ENCODE results near the gene PIN4.

DNA sequence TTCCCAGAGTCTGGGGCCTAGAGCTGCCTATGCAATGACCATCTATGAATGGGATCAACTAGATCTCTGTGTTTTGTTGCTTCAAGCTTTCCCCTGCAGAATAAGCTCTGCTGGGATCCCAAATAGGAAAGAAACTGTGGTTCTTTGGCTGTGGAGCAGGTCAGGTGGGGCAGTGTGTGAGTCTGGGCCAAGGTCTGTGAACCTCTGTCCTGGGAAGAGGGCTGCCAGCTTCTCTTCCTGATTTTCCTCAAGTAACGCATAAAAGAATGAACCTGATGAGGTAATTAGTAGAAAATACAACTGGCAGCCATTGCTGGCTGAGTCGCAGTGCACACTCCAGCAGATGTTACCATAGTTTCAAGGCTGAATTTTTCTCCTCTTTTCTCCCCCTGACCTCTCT is 4.6 kb upstream of the PIN4 start:
- TF ChIP-seq, protein P1, sequence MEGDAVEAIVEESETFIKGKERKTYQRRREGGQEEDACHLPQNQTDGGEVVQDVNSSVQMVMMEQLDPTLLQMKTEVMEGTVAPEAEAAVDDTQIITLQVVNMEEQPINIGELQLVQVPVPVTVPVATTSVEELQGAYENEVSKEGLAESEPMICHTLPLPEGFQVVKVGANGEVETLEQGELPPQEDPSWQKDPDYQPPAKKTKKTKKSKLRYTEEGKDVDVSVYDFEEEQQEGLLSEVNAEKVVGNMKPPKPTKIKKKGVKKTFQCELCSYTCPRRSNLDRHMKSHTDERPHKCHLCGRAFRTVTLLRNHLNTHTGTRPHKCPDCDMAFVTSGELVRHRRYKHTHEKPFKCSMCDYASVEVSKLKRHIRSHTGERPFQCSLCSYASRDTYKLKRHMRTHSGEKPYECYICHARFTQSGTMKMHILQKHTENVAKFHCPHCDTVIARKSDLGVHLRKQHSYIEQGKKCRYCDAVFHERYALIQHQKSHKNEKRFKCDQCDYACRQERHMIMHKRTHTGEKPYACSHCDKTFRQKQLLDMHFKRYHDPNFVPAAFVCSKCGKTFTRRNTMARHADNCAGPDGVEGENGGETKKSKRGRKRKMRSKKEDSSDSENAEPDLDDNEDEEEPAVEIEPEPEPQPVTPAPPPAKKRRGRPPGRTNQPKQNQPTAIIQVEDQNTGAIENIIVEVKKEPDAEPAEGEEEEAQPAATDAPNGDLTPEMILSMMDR (IDR thresholded peaks at IDR 0.05) = no peak
- no peak for TF ChIP-seq POLR2AphosphoS5 (IDR thresholded peaks at IDR 0.05)
